Esophagus muscularis mucosa (tissue), 4 donors: ENCODE data around the gene IL1R2.

Experiments
- EP300 ChIP-seq: sonication (generic); formaldehyde crosslinking; IDR thresholded peaks from one replicate; pipeline ENCODE4 v1.6.1; 2017; ENCODE audit warnings: antibody characterized with exemption
- POLR2A ChIP-seq: fragments of 450-650 bp; IDR thresholded peaks from one replicate; pipeline ENCODE4 v1.6.1; 2017; ENCODE audit warnings: antibody characterized with exemption, moderate library complexity, mild to moderate bottlenecking, low read depth
- POLR2AphosphoS5 ChIP-seq, 2 donors: sonication (generic); formaldehyde crosslinking; IDR thresholded peaks; one replicate each; pipeline ENCODE4 v1.6.1; 2017; ENCODE audit warnings: antibody characterized with exemption in 2 of 2
- TF ChIP-seq, protein P1 (sequence below), 3 experiments: fragments of 200-600 bp in 2 of 3; fragments of 450-650 bp in 1 of 3; sonication (generic) in 2 of 3; IDR thresholded peaks; one replicate each; pipeline ENCODE4 v1.5.1; 2017 to 2019; ENCODE audit warnings: antibody characterized with exemption in 3 of 3, mild to moderate bottlenecking in 2 of 3, moderate library complexity in 1 of 3

DNA sequence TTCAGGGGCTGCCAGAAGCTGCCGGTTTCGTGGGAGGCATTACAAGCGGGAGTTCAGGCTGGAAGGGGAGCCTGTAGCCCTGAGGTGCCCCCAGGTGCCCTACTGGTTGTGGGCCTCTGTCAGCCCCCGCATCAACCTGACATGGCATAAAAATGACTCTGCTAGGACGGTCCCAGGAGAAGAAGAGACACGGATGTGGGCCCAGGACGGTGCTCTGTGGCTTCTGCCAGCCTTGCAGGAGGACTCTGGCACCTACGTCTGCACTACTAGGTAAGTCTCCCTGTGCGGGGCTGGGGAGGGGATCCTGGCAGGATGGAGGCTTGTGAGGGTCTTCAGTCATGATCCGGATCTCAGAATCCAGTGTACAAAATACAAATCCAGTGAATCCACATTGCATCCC, 17.8 kb downstream of the IL1R2 start:
- TF ChIP-seq, protein P1, sequence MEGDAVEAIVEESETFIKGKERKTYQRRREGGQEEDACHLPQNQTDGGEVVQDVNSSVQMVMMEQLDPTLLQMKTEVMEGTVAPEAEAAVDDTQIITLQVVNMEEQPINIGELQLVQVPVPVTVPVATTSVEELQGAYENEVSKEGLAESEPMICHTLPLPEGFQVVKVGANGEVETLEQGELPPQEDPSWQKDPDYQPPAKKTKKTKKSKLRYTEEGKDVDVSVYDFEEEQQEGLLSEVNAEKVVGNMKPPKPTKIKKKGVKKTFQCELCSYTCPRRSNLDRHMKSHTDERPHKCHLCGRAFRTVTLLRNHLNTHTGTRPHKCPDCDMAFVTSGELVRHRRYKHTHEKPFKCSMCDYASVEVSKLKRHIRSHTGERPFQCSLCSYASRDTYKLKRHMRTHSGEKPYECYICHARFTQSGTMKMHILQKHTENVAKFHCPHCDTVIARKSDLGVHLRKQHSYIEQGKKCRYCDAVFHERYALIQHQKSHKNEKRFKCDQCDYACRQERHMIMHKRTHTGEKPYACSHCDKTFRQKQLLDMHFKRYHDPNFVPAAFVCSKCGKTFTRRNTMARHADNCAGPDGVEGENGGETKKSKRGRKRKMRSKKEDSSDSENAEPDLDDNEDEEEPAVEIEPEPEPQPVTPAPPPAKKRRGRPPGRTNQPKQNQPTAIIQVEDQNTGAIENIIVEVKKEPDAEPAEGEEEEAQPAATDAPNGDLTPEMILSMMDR (IDR thresholded peaks at IDR 0.05) = no peak
- no peak for TF ChIP-seq POLR2A
- no peak for TF ChIP-seq POLR2AphosphoS5 (IDR thresholded peaks at IDR 0.05)
- TF ChIP-seq EP300 = no peak
